ENCODE results near the gene RAB30.

RAB30 gene

DNA sequence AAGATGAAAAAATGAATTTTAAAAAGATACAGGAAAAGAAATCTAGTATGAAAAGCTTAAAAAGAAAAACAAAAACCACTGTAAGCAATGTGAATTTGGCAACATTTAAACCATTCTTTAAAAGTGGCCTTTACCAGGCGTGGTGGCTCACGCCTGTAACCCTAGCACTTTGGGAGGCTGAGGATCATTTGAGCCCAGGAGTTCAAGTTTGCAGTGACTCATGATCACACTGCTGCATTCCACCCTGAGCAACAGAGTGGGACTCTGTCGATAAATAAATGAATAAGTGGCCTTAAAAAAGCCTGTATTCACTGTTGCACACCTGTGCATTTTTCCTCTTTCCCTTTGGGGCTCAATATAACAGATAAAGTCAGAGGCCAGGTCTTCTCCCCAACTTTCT is 69.2 kb downstream of the RAB30 start:
- H3K27ac ChIP-seq (ENCODE audit: extremely low read depth, low read depth, low read length), result no peak overlapping the region
- H3K9me3 ChIP-seq (ENCODE audit: control insufficient read depth, insufficient read depth, low read depth, low read length), result no peaks in the 10 kb centered on the region
- TF ChIP-seq KLF1 (tag by site-specific recombination; IDR thresholded peaks at IDR 0.05) (no peak), ZNF311 (tag by site-specific recombination; IDR thresholded peaks at IDR 0.05; ENCODE audit: borderline replicate concordance) (no peak), GLIS2 (tag by site-specific recombination; IDR thresholded peaks at IDR 0.05) (no peak), ZNF174 (tag by site-specific recombination; IDR thresholded peaks at IDR 0.05) (no peak), ZNF621 (tag by site-specific recombination; IDR thresholded peaks at IDR 0.05) (no peak), ZBTB48 (tag by site-specific recombination; IDR thresholded peaks at IDR 0.05) (no peak), ZNF274 (IDR thresholded peaks at IDR 0.05; ENCODE audit: low read length) (no peak), ZNF274 (tag by site-specific recombination; IDR thresholded peaks at IDR 0.05; ENCODE audit: borderline replicate concordance) (no peak)
- H3K4me1 ChIP-seq (ENCODE audit: control insufficient read depth, insufficient read depth, low read length), result no peaks in the 10 kb centered on the region
- no peak overlapping the region for H3K4me3 ChIP-seq (ENCODE audit: low read depth, low read length)
- ChIA-PET CTCF (no interaction called here), POLR2A (no interaction called here)
- H3K36me3 ChIP-seq (ENCODE audit: control insufficient read depth in 2 of 2, insufficient read depth in 1 of 2, low read length in 2 of 2), result no peaks in the 10 kb centered on the region

- H3K9me3 ChIP-seq (ENCODE audit: control insufficient read depth, insufficient read depth, low read depth, low read length), result no peaks in the 10 kb centered on the region
- ChIA-PET CTCF (no interaction called here), POLR2A (no interaction called here)
- H3K4me3 ChIP-seq (ENCODE audit: low read depth, low read length), result no peak overlapping the region
- no peaks in the 10 kb centered on the region for H3K4me1 ChIP-seq (ENCODE audit: control insufficient read depth, insufficient read depth, low read length)
- H3K27ac ChIP-seq (ENCODE audit: extremely low read depth, low read depth, low read length), result no peak overlapping the region
- no peak for TF ChIP-seq ZNF561 (tag by site-specific recombination; IDR thresholded peaks at IDR 0.05; ENCODE audit: borderline replicate concordance)
- no peak for TF ChIP-seq ZFP69B (tag by site-specific recombination; IDR thresholded peaks at IDR 0.05)
- TF ChIP-seq ZBTB7A (tag by site-specific recombination; IDR thresholded peaks at IDR 0.05; ENCODE audit: low read depth), result no peak
- TF ChIP-seq SP7 (tag by site-specific recombination; IDR thresholded peaks at IDR 0.05), result no peak
- TF ChIP-seq ZNF600 (tag by site-specific recombination; IDR thresholded peaks at IDR 0.05), result no peak
- TF ChIP-seq GFI1B (tag by site-specific recombination; IDR thresholded peaks at IDR 0.05), result no peak
- no peak for TF ChIP-seq SP3 (tag by site-specific recombination; IDR thresholded peaks at IDR 0.05)
- TF ChIP-seq ZNF335 (tag by site-specific recombination; conservative IDR thresholded peaks at IDR 0.05), result no peak
- no peak for TF ChIP-seq ZBTB48 (tag by site-specific recombination; IDR thresholded peaks at IDR 0.05)
- TF ChIP-seq KLF10 (tag by site-specific recombination; IDR thresholded peaks at IDR 0.05), result no peak
- no peak for TF ChIP-seq SCRT1 (tag by site-specific recombination; IDR thresholded peaks at IDR 0.05; ENCODE audit: borderline replicate concordance)
- no peaks in the 10 kb centered on the region for H3K36me3 ChIP-seq (ENCODE audit: control insufficient read depth in 2 of 2, insufficient read depth in 1 of 2, low read length in 2 of 2)
Observed at GRCh38 chr11:83002053-83002452, 69.6 kb downstream of the RAB30 start.

DNA sequence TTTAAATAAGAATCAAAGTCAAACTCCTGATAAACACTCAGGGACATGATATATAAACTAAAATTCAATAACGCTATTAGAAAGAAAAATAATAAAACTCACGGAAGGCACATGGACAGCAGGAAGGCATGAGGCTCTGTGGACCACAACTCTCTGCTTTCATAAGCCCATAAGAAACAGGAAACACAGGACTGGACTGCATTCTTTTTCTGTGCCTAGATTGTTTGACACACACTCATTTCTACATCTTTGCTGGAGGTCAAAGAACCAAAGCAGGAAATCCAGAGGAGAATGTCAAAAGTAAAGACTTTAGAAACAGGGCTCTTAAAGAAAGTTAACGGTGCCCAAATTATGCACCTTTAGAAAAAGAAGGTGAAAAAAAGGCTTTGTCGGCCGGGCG is 71.3 kb downstream of the RAB30 start:
- no peak overlapping the region for H3K4me3 ChIP-seq (ENCODE audit: low read depth, low read length)
- ChIA-PET POLR2A (no interaction called here), CTCF (no interaction called here)
- H3K36me3 ChIP-seq (ENCODE audit: control insufficient read depth in 2 of 2, insufficient read depth in 1 of 2, low read length in 2 of 2), result no peaks in the 10 kb centered on the region
- no peak overlapping the region for H3K27ac ChIP-seq (ENCODE audit: extremely low read depth, low read depth, low read length)
- H3K4me1 ChIP-seq (ENCODE audit: control insufficient read depth, insufficient read depth, low read length), result peaks cover 8% of the 10 kb centered on the region
- H3K9me3 ChIP-seq (ENCODE audit: control insufficient read depth, insufficient read depth, low read depth, low read length), result no peaks in the 10 kb centered on the region
- TF ChIP-seq ZNF449 (tag by site-specific recombination; IDR thresholded peaks at IDR 0.05) (no peak), ZNF391 (tag by site-specific recombination; IDR thresholded peaks at IDR 0.05; ENCODE audit: borderline replicate concordance, low read depth) (no peak), ZNF514 (tag by site-specific recombination; IDR thresholded peaks at IDR 0.05) (no peak), ZNF76 (tag by site-specific recombination; IDR thresholded peaks at IDR 0.05; ENCODE audit: borderline replicate concordance, low read depth) (no peak), ZNF394 (tag by site-specific recombination; IDR thresholded peaks at IDR 0.05; ENCODE audit: borderline replicate concordance) (no peak), ZBTB21 (tag by site-specific recombination; IDR thresholded peaks at IDR 0.05) (no peak), ZNF174 (tag by site-specific recombination; IDR thresholded peaks at IDR 0.05) (no peak), ZNF776 (tag by site-specific recombination; IDR thresholded peaks at IDR 0.05; ENCODE audit: borderline replicate concordance) (no peak), ZIC2 (tag by site-specific recombination; IDR thresholded peaks at IDR 0.05) (no peak), ZNF571 (tag by site-specific recombination; IDR thresholded peaks at IDR 0.05) (no peak), ZNF621 (tag by site-specific recombination; IDR thresholded peaks at IDR 0.05) (no peak), GLI2 (tag by site-specific recombination; IDR thresholded peaks at IDR 0.05; ENCODE audit: borderline replicate concordance, low read depth) (no peak), ZNF677 (tag by site-specific recombination; IDR thresholded peaks at IDR 0.05) (no peak), SCRT1 (tag by site-specific recombination; IDR thresholded peaks at IDR 0.05; ENCODE audit: borderline replicate concordance) (no peak), ZNF561 (tag by site-specific recombination; IDR thresholded peaks at IDR 0.05; ENCODE audit: borderline replicate concordance) (no peak), ZNF747 (tag by site-specific recombination; IDR thresholded peaks at IDR 0.05) (no peak), TRIM28 (IDR thresholded peaks at IDR 0.05; ENCODE audit: borderline replicate concordance, low read length) (no peak)
- TF ChIP-seq, protein P1, sequence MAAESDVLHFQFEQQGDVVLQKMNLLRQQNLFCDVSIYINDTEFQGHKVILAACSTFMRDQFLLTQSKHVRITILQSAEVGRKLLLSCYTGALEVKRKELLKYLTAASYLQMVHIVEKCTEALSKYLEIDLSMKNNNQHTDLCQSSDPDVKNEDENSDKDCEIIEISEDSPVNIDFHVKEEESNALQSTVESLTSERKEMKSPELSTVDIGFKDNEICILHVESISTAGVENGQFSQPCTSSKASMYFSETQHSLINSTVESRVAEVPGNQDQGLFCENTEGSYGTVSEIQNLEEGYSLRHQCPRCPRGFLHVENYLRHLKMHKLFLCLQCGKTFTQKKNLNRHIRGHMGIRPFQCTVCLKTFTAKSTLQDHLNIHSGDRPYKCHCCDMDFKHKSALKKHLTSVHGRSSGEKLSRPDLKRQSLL (tag by site-specific recombination; IDR thresholded peaks at IDR 0.05), result no peak
